Measurements from ENCODE around the gene TBX3.
"Not testable (repeated sequence)": the region's sequence is repeated elsewhere in the genome, so short reads cannot be mapped to it uniquely, and the experiment has no call there.

The TBX3 gene

DNA sequence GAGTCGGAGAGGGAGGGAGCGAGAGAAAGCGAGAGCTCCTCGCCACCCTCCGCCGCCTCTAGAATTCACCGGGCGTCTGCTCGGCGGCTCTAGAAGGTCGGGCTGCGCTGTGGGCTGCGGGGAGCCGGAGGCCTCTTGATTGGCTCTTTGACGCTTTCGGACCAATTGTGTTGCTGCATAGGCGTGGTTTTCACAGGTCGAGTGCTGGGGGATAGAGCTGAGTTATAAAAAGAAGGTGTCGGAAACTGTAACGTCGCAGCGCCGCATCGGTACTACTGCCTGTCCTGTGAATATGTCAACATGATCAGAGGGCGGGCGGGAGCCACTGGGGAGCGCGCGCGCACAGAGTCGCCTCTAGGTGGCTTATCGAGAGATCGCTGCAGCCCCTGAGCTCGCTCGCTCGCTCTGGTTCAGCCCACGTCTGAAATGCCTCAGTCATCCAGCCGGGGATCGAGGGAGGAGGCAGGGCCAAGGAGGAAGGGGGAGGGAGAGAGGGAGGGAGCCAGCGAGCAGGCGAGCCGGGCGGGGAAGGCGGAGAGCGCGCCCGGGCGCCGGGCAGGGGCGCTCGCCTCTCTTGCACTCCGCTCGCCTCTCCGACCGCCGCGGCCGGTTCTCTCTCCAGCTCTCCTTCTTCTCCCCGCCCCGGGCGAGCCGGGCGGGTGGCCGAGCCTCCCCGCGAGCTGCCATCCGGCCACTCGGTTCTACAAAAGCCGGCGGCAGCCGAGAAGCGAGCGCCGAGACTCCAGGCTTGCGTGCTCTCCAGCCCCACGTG lies at the start of gene TBX3:
Gene TBX3, minus strand, starts transcription at position 78 of the 772 bp plus-strand sequence. CDS start 975 bp downstream, outside the sequence.
- no peak for DNase-seq (ENCODE audit: low read depth)

DNA sequence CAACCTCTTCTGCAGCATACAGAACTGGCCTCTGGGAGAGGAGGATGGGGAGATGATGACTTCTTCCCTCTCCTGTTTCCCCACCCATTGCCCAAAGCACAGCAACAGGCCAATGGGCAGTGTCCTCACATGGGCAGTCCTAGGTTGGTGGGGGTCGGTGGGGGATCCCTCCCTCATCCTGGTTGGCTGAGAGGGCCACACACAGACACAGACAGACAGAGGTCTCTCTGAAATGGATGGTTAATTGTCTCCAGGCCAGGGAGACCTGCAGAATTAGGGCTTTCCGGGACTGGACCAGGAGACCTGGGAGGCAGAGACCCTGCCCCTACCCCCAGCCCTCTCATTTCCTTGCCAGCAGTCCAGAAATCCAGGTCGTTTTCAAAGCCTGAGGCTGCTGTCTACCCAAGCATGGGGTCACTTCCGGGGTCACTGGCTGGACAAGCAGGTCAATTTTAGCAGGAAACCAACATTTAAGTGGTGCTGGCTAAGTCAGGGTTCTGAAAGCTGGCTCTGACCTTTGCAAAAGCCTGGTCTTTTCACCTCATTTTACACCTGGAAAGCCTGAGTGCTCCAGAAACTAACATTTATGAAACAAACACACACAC lies 48.6 kb upstream of the TBX3 start:
- DNase-seq (ENCODE audit: low read depth): no peak

DNA sequence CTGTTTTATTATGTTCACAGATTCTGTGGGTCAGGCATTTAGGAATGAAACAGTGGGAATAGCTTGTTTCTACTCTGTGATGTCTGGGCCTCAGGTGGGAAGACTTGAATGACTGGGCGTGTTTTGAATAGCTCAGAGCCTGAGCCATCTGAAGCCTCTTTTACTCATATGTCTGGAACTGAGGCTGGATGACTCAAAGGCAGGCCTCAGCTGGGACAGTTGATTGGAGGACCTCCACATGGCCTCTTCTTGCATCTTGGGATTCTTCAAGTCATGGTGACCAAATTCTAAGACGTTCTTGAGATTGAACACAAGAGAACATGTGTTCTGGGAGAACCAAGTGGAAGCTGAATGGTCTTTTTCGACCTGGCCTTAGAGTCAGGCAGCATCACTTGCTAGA lies 45.8 kb upstream of the TBX3 start:
- no peak for DNase-seq (ENCODE audit: low read depth)

DNA sequence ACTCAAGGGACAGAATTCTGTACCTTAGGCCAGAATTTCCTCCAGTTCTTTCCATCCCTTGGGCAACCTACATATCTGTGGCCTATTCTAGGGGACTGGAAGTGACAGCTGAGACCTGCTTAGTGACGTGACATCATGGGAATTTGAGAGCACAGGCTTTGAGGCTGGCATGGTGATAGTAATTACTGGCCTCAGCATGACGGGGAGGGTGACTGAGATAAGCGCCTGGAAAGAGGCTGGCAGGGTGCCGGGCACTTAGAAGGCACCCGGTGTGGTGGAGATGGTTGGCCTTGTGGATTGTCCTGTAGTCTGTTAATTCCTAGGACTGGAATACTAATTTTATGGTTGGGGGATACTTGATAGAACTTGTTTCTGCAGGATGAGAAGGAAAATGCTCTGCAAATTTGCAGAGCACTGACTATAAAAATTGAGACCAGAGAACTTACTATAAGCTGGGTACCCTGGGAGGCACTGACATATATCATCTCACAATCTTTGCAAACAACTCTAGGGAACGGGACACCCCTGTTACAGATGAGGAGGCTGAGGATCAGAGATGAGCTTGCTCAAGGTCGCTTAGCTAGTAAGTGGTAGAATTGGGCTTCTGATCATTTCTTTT lies 42.2 kb upstream of the TBX3 start:
- DNase-seq (ENCODE audit: low read depth): no peak

DNA sequence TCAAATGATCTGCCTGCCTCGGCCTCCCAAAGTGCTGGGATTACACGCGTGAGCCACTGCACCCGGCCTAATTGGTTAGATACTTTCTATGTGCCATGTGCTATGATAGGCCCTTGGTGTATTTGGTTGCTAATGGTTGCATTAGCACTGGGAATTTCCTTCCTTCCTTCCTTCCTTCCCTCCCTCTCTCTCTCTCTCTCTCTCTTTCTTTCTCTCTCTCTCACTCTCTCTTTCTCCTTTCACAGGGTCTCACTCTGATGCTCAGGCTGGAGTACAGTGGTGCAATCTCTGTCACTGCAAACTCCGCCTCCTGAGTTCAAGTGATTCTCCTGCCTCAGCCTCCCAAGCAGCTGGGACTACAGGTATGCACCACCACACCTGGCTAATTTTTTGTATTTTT lies 38.2 kb upstream of the TBX3 start:
- DNase-seq (ENCODE audit: low read depth): not testable (repeated sequence)

DNA sequence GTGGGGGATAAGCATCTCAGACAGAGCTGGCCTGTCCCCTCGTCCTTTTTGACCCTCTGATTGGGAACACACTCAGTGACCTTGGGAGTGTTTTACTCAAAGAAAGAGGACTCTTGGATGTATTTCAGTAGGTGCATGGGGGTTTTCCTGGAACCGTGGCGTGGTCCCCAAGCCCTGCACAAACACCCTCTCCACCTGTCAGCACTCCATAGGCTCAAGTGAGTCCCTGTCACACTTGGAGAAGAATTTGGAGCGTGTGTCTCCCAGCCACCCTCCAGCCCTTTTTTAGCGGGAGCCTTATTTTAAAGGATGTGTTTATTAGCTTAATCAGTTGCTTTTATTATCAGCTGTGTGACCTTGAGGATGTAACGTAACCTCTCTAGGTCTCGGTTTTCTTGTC lies 37.3 kb upstream of the TBX3 start:
- no peak for DNase-seq (ENCODE audit: low read depth)

DNA sequence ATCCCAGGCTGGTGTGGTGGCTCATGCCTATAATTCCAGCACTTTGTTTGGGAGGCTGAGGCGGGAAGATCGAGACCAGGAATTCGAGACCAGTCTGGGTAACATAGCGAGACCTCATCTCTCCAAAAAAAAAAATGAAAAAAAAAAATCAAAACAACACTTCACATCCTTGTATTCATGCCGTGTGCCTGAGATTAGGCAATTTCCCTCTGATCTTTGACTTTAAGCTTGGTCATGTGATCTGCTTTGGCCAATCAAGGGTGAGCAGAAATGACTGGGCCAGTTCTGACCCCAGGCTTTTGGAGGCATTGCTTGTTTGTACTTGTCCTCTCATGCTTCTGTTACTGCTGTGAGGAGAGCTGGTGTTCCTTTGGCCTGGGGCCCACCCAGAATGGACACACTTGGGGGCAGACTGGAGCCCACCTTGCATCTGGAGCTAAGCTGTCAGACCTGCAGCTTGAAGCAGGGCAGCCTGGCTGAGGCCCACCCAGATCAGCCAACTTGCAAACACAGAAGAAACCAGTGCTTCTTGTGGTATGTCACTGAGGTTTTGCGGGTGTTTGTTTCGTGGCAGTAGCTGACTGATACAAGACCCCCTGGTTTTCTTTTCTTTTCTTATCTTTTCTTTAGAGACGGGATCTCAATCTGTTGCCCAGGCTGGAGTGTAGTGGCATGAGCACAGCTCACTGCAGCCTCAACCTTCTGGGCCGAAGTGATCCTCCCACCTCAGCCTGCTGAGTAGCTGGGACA lies 29.7 kb upstream of the TBX3 start:
- DNase-seq (ENCODE audit: low read depth): no peak

DNA sequence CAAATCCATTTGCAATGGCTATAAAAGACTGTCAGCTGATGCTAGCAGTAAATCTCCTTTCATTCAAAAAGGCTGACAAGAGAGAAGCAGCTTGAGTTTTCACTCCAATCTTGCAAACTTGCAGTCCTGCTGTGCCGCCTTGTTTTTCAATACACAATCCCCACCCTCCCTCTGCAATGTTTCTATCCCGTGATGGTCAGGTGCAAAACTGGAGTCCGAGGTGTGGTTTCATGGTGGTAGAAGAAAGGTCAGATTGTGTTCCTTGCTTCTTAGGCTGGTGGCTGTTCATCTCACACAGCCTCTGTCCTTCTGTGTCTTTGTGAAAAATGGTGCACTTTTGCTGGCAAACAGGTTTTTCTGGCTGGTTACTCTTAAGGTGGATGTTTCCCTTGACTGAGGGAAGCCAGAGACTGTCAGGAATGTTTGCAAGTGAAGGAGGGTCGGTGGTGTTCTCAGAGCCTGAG lies 27.7 kb upstream of the TBX3 start:
- DNase-seq (ENCODE audit: low read depth): no peak

DNA sequence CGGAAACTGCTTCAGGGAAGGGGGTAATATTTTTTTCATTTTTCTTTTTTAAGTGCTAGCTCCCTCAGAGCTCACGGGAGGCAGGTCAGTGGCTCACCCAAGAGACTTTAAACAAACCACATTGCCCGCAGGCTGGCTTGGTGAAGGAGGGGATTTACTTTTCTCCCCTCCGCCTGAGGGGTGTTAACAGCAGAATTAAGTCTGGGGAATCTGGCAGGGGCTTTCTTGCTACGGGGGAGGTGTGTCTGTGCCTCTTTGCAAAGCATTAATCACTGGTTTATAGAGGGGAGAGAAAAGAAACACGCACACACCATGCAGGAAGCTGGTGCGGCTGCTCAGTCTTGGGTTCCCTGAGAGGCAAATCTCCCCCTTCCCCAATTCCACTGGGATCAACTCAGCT lies 26.2 kb upstream of the TBX3 start:
- DNase-seq (ENCODE audit: low read depth): no peak

DNA sequence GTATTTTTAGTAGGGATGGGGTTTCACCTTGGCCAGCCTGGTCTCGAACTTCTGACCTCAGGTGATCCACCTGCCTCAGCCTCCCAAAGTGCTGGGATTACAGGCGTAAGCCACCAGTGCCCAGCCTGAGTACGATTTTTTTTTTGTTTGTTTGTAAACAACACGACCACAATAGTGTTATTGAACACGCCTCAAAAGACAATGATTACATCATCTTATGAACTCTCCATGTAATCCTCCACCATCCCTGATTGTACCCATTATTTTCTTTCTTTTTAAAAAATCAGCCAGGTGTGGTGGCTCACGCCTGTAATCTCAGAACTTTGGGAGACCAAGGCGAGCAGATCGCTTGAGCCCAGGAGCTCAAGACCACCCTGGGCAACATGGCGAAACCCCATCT lies 25.1 kb upstream of the TBX3 start:
- DNase-seq (ENCODE audit: low read depth): no peak

DNA sequence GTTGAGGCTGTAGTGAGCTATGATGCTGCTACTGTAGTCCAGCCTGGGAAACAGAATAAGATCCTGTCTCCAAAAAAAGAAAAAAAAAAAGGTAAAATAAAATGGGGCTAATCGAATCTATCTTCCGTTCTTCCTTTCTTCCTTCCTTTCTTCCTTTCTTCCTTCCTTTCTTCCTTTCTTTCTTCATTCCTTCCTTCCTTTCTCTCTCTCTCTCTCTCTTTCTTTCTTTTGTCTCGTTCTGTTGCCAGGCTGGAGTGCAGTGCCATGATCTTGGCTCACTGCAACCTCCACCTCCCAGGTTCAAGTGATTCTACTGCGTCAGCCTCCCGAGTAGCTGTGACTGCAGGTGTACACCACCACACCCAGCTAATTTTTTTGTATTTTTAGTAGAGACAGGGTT lies 24.6 kb upstream of the TBX3 start:
- DNase-seq (ENCODE audit: low read depth): not testable (repeated sequence)

DNA sequence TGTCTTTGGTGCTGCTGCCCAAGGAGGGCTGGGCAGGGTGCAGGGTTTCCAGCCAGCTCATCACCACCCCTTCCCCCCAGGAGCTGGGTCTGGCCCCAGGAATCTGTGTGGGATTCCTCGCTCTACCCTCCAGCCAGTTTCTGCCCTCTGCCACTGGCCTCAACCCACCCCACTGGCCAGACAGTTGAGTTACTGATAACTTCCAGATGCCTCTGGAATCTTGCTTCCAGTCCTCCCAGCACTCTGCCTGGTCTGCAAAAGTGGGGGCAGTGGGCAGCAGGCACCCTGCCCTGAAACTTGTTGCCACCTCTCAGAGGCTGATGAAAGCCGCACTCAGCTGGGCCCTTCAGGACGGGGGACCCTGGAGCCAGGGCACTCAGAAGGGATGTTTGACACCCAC lies 20.1 kb upstream of the TBX3 start:
- DNase-seq (ENCODE audit: low read depth): no peak

DNA sequence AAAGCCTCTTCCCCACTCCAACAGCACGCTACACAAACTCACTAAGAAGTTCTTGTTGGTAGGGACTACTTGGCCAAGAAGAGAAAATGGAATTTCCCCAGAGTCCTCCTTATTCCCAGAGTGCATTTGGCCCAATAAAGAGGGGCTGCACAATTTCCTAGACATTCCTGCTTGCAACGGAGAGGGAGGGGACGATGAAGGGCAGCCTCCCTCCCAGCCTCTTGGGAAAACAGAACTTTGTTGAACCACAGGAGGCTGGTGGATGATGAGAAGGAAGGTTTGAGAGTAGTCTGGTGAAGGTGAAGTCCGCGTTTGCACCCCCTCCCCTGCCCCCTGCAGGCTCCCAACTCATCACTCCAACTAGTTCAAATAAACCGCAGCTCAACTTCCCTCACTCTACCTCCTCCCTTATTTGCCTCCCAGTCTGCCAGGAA lies 19.1 kb upstream of the TBX3 start:
- no peak for DNase-seq (ENCODE audit: low read depth)

DNA sequence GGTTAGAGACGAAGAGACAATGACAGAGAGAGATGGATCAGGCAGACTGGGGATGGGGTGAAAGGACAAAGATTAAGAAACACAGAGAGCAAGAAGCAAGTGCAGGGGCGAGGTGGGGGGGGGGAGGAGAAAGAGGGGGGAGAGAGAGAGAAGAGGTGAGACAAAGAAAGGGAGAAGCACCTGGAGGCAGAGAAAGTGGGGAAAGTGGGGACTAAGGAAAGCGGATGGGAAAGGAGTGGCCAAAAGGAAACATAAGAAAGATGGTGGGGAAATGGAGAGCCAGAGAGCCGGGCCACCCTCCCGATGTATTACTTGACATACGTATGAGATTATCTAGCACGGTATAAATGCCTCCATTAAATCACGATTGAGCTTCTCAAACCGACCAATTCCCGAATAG lies 18.5 kb upstream of the TBX3 start:
- no peak for DNase-seq (ENCODE audit: low read depth)

DNA sequence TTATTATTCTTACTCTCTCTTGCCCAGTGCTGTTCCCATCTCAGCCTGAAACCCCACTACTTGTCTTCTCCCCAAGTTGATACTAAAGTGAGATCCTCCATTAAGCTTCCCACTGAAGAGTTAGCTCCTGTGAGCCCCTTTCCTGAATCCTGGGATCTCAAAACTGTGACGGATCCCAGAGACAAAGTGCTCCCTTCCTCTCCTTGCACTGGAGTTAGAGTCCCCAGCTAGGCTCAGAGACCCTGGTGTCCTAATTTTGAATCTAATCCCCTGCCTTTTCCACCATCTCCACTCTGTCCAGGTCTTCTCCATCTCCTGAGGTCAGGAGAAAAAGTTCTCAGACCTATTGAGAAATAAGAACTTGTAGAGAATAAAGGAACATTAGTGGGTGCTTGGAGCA lies 17.6 kb upstream of the TBX3 start:
- DNase-seq (ENCODE audit: low read depth): no peak

DNA sequence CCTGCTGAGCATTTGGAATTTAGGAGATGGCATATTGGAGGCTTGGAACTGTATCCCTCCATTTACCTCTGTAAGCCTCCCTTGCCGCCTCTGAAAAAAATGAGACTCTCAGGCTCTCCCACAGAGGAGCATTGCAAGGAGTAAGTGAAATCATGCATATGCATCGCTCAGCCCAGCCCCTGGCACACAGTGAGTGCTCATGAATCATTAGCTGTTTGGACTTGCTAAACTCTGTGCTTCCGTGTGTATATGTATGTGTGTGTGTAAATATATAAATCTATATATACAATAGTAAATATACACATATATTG lies 17.1 kb upstream of the TBX3 start:
- DNase-seq (ENCODE audit: low read depth): no peak

DNA sequence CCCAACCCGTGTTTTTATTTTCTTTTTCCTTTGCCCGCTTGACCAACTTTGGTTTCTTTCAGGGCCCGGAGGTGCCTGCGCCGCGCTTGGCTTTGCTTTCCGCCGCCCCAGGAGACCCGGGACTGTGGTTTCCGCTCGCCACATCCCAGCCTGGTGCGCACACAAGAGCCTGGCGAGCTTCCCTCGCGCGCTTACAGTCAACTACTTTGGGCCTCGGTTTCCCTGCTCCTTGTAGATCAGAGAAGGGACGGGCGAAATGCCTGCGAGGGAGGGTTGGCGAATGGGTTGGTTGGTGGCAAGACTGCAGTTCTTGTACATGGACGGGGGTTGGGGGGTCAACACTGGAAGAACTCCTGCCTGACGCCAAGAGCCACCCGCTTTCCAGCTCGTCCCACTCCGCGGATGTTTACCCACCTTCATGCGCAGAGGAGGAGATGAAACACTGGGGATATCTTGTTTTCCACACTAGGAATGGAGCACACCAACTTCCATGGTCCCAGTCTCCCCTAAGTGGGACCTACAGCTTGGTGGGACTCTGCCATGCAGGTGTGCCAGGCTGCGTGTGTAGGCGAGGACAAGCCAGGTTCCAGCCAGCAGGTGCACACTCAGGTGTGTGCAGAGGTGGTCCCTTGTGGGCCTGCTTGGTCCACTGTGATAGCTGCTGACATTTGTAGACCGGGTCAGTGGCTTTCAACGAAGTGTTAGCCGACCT lies 16.6 kb upstream of the TBX3 start:
- DNase-seq (ENCODE audit: low read depth): no peak

DNA sequence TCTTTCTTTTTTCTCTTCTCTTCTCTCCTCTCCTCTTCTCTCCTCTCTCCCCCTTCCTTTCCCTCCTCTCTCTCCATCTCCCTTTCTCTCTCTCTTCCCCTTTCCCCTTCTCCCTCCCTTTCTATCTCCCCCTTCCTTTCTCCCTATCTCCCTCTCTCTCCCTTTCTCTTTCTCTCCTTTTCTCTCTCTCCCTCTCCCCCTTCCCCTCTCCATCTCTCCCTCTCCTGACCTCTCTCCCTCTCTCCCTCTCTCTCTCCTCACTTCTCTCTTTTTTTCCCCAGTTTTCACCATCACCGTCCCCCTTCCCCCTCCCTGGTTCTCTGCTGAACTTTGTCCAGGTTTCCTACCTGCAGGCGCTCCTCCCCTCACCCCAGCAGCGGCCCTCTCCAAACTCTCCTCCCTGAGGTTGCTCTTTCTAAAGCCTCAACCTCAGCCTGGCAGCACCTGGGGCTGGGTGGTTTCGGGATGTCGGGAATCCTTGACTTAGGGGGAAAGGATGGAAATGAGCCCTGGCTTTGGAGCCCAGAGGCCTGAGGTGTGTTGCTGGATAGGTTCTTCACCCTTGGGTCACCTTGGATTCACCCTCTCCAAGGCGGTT lies 14.7 kb upstream of the TBX3 start:
- no peak for DNase-seq (ENCODE audit: low read depth)

DNA sequence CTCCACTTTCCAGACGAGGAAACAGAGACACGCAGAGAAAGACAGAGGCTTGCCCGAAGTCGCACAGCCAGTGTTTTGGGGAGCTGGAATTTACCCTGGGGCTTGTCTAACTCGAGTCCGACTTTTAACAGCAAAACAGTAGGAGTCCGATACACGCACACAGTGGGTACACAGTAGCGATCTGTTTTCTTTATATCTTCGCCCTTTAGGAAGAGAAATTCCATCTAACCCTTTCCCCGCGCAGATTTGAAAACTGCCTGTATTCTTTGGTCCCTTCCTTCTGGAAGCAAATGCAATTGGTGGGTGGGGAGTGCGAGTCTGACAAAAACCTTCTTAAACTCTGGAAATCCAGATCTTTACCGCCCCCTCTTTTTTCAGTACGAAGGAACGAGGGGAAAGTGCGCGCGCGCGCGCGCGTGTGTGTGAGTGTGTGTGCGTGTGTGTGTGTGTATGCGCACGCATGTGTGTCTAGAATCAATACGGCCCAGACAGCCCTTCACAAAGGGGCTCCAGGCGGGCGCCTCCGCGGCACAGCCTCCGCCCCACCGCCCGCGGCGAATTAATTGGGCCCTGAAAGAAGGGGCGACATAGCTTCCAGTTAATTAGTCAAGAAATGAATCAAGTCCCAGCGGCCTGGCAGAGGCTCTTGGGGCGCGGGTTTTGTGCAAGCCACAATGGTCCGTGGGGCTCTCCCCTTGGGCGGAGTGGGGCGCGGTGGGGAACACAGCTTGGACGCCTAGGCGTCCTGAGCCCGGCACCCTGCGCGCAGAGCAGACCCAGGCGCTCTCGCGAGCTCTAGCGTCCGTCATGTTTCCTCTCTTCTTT lies 14.0 kb upstream of the TBX3 start:
- no peak for DNase-seq (ENCODE audit: low read depth)

DNA sequence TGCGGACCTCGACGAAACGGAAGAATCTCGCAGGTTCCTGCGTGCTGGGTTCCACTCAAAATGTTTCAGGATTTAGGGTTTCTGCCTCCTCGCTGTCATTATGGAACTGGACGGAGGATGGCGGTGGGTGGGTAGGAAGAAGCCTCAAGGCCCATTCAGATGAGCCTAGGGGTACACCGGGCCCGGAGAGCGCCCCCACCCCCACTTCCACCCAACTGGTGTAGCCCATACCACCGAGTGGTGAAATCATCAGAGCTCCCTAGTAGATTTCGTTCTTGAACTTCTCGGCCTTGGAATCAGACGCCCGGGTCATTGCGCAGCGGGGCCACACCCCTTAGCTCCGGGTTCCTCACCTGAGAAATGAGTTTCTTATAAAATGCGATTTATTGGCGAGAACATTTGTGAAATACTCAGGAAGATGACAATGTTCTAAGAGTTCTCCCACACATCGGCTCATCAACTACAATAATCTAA lies 13.3 kb upstream of the TBX3 start:
- no peak for DNase-seq (ENCODE audit: low read depth)

Measured in activated T-helper 1 cell treated with Interleukin-2 at 50 U/mL for 16 hours (primary cell).